NCI-H2227 (cell line): ENCODE results near the gene AMOTL2.

Experiments used
- DNase-seq: peaks from one replicate; lab custom pipeline; 2025; ENCODE audit not compliant: unreplicated experiment; lab: John Stamatoyannopoulos, UW

The AMOTL2 gene

GRCh38 chr3:134318166-134318565, 56.1 kb downstream of the AMOTL2 start:
- no peak for DNase-seq

- no peak for DNase-seq
These were observed 56.9 kb downstream of the AMOTL2 start for GRCh38 chr3:134317106-134317947.

- no peak for DNase-seq
These were observed 58.8 kb downstream of the AMOTL2 start for GRCh38 chr3:134315286-134316106.

- no peak for DNase-seq
These were observed 59.5 kb downstream of the AMOTL2 start for GRCh38 chr3:134314588-134315285.

GRCh38 chr3:134313847-134314587, 60.2 kb downstream of the AMOTL2 start:
- no peak for DNase-seq

- peak; percentile 7 for DNase-seq
These were observed 61.1 kb downstream of the AMOTL2 start for GRCh38 chr3:134312873-134313846.

GRCh38 chr3:134312072-134312872, 62.0 kb downstream of the AMOTL2 start:
- no peak for DNase-seq

- no peak for DNase-seq
These were observed 62.6 kb downstream of the AMOTL2 start for GRCh38 chr3:134311693-134312071.

GRCh38 chr3:134311265-134311664, 63.0 kb downstream of the AMOTL2 start:
- DNase-seq: no peak

GRCh38 chr3:134309987-134310700, 64.1 kb downstream of the AMOTL2 start:
- no peak for DNase-seq

- DNase-seq: peak; percentile 76
These were observed 65.8 kb downstream of the AMOTL2 start for GRCh38 chr3:134308350-134308891.

GRCh38 chr3:134307425-134307824, 66.8 kb downstream of the AMOTL2 start:
- DNase-seq: no peak

- no peak for DNase-seq
These were observed 67.9 kb downstream of the AMOTL2 start for GRCh38 chr3:134306320-134306719.
